Activated T-helper 17 cell treated with anti-CD3 and anti-CD28 coated beads, Interleukin-2, amount 50 U/mL, for 72 hours (primary cell): ENCODE measurements around the gene CCDC9B. TPM values are rescaled to one million over a fixed set of nuclear protein-coding genes. Genes with fewer than 3 reads are reported as not detected.

ENCODE experiments used
- total RNA-seq, 2 donors: library from RNA; stranded (reverse); gene quantifications; one replicate each; pipeline ENCODE4 v1.2.3, GENCODE V29; 2022

Gene CCDC9B
- total RNA-seq, 2 donors from 2014 or later, result 0.78 to 2.7 TPM

Other genes with a start within 250 kb of the CCDC9B start
- gene BMF, start 232.1 kb downstream of the CCDC9B start, total RNA-seq, result 10 to 100 TPM in 1 of 2 donors, 1 to 10 TPM in 1; 3.2 to 19.3 TPM
- 10 to 100 TPM; 85.7 to 99.5 TPM for gene BUB1B, start 179.9 kb downstream of the CCDC9B start, total RNA-seq
- 1 to 10 TPM in 1 of 2 donors, under 1 TPM in 1; 0.42 to 1.4 TPM for gene PAK6, start 101.9 kb downstream of the CCDC9B start, total RNA-seq
- not detected for gene ANKRD63, start 57.9 kb downstream of the CCDC9B start, total RNA-seq
- 100 to 1,000 TPM; 111 to 116 TPM for gene PLCB2, start 33.0 kb downstream of the CCDC9B start, total RNA-seq
- gene INAFM2, start 17.2 kb downstream of the CCDC9B start, total RNA-seq, result 10 to 100 TPM; 10.8 to 11.0 TPM
- gene PHGR1, start 10.1 kb upstream of the CCDC9B start, total RNA-seq, result not detected
- 1 to 10 TPM in 1 of 2 donors, under 1 TPM in 1; 0.11 to 1.6 TPM for gene DISP2, start 17.3 kb upstream of the CCDC9B start, total RNA-seq
- gene KNSTRN, start 41.8 kb upstream of the CCDC9B start, total RNA-seq, result 10 to 100 TPM; 48.5 to 65.9 TPM
- gene IVD, start 64.9 kb upstream of the CCDC9B start, total RNA-seq, result 10 to 100 TPM; 48.8 to 57.9 TPM
- gene BAHD1, start 100.0 kb upstream of the CCDC9B start, total RNA-seq, result 10 to 100 TPM; 16.6 to 20.3 TPM
- gene CHST14, start 130.0 kb upstream of the CCDC9B start, total RNA-seq, result 10 to 100 TPM in 1 of 2 donors, 1 to 10 TPM in 1; 6.0 to 12.1 TPM
- 10 to 100 TPM; 34.9 to 41.3 TPM for gene CCDC32, start 224.1 kb upstream of the CCDC9B start, total RNA-seq
- gene RPUSD2, start 228.4 kb upstream of the CCDC9B start, total RNA-seq, result 10 to 100 TPM in 1 of 2 donors, 1 to 10 TPM in 1; 8.5 to 14.2 TPM